NCI-H510A (cell line): Measurements from ENCODE around the gene TOMM6.
"Not testable (repeated sequence)": the region's sequence is repeated elsewhere in the genome, so short reads cannot be mapped to it uniquely, and the experiment has no call there.

ENCODE experiments used
- DNase-seq: peaks from one replicate; lab custom pipeline; 2025; lab: John Stamatoyannopoulos, UW

Gene TOMM6

DNA sequence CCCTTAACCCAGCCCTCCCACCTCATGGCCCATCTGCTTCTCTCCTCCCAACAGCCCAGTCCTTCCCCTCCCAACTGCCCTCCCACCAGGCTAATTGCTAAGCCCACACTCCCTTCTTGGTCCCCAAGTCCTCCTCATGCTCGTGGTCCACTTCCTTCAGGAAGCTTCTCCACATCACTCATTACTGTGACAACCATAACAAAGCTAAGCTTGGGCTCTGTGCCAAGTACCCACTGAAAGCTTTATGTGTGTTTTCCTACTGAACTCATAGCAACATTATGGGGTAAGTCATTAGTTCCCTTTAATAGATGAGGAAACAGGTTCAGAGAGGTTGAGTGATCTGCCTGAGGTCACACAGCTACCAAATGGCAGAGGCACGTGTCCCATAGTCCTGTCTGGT, 24.0 kb upstream of the TOMM6 start:
- DNase-seq, result no peak

DNA sequence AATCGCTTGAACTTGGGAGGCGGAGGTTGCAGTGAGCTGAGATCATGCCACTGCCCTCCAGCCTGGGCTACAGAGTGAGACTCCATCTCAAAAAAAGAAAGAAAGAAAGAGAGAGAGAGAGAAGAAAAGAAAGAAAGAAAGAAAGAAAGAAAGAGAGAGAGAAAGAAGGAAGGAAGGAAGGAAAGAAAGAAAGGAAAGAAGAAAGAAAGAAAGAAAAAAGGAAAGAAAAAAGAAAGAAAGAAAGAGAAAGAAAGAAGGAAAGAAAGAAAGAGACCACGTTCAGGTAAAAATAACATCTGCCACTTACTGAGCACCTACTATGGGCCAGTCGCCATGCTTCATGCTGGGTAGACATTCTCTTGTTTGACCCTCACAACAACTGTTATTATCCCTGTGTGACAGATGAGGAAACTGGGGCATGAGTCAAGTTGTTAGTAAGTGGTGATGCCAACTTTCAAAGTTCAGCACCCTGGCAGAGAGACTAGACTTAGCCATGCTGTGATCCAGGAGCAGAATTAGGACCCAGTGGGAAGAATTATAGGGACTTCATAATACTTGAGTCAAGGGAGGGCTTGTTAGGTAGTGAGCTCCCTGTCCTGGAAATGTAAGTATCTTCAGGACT, 21.3 kb upstream of the TOMM6 start:
- not testable (repeated sequence) for DNase-seq

DNA sequence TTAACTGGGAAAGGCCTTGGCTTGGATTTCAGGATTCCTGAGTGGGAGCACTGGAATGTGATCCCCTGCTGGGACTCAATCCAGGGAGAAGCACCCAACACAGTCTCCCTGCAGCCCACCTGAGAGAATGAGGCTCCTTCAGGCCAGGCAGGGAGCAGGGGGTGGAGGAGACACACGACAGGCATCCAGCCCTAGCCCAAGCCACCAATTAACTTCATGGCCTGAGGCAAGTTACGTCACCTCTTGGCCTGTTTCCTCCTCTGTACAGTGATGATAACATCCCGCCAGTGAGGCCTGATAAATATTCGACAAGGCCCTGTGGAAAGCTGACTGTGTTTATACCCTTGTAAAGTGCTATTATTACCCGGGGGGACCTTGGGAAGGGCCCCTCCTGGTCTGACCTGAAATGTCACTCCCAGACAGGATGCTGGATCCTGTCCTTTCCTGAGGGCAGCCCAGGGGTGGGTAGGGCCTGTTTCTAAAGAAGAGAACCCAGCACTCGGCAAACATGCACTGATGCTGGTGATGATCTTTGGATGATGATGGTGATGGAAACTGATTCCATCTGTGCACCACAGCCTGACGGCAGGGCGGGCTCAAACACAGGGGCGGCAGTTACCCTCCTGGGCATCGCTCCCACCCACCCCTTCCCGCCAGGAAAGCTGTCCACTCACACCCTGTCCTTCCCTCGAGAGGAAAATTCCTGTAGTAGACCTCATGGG, 20.2 kb upstream of the TOMM6 start:
- DNase-seq, result no peak

DNA sequence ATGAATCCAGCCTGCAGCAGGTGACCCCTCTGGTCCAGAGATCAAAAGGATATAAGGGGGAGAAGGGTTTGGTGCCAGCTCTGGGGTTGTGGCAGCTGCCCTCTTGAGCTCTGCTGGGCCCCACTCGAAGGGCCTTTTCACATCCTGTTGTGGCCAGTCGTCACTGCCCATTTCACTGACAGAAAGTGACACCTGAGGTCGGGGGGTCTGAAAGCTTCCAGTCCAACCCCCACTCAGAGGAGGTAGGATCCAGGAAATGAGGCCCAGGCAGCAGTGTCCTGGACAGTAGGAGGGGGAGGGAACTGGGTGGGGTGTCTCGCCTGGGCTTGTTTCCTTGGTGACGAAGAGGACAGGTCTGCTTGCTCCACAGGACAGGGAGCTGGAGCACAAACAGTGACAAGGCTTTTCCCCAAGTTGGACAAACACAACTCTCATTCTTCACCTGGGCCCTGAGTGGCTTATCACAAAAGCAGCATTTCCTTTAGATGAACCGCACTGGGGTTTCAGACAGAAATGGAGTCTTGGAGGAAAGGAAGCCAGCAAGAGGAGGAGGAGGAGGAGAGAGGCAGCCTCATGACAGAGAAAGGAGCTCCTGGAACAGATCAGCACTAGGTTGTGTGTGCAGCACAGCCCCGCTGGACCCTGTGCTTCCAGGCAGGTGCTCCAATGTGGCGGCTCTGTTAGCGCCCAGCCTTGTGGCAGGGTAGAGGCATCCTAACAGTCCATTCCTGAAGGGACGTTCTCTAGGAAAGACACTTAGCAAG, 18.8 kb upstream of the TOMM6 start:
- peak; percentile 72 for DNase-seq

DNA sequence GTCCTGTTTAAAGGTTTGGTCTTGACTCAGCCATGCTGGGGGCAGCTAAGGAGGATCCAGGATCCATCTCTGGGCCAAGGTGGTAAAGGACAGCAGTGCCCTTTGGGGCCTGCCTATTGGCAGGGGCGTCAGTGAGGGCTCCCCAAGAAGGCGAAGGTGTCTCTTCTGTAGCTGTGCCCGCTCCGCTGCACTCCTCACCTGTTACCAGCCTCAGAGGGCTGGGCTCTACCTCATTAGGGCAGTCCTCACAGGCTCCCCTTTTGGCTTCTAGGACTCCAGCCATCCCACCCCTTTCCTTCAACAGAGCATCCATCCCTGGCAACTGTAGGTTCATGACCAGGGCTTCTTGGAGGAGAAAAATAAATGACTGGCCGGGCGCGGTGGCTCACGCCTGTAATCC, 18.1 kb upstream of the TOMM6 start:
- DNase-seq, result no peak

DNA sequence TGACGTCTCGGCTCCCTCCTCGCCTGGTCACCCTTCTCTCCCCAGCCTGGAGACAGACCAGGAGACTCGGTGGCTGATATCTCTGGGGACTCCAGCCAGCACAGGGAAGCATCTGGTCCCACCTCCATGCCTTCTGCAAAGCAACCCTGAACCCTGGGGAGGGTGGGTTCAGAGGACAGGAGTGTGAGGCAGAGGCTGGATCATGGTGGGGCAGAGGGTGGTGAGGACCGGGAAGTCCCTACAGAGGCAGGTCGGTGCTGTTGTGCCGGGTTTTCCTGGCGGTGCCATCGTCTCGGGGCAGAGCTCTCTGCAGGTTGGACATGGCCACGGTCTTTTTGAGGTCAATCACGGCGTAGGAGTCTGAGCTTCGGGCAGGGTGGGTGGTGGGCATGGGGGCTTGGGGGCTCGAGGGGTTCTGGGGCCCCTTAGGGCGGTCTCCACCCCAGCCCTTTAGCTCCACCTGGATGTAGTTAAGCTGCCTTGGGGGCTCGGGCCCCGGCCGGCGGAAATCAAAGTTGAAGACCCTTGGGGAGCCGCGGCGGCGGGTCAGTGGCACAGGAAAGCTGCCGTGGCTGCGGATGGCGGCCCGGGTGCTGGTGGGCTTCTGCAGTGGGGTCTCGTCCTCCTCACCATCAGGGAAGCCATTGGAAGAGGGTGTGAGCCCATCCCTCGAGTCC, 17.0 kb upstream of the TOMM6 start:
- no peak for DNase-seq

DNA sequence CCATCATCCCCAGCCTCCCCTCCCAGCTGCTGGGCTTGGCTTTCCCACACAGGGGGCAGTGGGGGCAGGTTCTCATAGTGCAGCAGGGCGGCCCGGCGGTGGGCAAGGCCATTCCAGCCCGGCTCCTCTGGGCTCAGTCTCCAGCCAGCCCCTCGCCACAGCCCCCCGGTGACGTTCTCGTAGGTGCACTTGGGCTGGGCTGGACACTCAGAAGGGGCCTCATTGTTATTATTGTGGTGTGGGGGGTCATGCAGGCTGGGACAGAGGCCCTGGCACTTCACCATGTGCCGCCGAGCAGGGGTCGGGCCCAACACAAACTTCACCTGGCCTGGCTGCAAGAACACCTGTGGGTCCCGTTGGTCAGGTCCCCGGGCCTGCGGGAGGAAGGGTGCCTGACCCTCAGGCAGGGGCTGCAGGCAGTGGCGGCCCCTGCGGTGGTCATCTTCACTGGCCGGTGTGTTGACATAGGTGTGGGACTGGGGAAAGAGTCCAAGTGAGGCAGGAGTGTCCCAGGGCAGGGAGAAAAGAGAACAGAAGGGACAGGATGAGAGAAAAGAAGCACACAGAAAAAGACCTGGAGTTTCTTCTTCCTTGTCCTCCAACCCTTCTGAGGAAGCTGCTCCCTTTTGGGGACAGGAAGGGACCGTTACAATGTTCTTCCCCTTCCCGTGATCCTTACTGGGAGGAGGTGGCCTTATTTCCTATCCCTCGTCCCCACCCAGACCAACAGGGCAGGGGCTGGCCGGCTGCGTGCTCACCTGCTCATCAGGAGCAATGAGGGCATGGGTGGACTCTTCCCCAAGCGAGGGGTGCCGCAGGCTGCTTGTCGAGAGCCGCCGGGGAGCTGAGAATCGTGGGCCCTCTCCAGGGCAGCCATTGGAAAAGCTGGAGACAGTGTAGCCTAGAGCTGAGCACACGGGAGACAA, 16.2 kb upstream of the TOMM6 start:
- DNase-seq, result no peak

DNA sequence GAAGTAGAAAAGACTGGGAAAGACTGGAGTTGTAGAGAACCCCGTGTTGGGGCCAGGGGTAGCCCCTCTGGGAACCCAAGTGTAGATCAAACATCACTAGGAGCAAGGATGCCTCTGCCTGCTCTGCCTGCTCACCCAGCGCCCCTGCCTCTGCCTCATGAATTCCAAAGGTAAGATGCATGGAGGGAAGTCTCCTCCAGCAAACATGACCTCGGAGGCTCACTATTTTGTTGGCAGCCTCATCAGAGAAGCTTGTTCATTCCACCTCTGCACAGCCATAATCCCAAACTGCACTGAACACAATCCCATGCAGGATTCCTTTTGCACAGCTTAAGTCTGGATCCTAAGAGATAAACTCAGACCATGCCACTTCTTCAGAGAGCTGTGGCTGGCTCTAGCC, 12.7 kb upstream of the TOMM6 start:
- no peak for DNase-seq

DNA sequence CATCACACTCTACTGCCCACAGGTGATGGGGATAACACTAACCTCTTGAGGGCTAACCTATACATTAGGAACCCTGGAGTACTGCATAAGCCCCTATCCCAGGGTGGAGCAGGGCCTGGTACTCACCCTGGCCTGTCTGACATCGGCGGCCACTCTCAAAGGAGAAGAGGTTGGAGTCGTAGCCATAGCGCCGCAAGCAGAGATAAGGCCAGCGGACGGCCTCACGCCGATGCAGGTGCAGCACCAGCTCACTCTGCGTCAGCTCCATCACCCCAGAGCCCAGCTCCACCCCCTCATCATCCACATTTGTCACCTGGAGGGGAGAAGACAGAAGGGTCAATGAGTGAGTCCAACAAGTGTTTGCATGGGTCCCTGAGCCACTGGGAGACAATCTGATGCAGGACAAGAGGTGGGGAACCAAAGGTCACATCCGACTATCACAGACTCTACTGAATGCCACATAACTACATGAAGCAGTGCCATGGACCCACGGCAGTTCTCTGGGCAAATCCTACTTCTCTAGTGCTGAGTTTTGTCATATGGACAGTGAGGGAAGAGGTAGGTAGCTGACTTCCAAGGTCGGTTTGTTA, 12.1 kb upstream of the TOMM6 start:
- no peak for DNase-seq

DNA sequence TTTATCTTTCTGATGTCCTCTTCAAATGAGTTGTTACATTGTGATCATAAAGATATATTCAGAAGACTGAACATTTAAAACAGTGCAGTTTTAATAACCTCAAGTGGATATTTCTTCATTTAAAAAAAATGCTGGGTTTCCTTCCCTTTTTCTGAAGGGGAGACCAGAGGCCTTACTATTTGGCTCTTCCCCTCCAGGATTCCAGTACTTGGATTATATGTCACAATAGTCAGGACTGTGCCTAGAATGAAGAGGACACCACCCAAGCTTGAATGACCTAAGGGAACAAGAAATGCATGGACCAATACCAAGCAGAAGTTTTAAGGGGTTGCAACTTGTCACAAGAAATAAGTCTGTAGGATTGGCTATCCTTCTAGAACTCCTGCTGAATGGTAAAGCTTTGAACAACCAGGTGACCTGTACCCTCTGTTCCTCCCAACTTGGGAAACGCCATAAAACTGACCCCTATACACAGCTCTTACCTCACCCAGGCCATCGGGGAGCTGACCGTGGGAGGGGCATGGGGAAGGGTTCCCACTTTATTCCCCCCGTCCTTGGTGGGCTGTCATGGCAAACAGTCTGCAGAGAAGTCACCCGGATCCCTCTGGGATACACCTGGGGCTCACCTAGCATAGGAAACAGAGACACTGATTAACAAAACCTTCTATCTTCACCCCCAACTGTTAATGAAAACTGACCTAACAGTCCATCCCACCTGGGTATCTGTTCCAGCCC, 9.8 kb upstream of the TOMM6 start:
- no peak for DNase-seq

DNA sequence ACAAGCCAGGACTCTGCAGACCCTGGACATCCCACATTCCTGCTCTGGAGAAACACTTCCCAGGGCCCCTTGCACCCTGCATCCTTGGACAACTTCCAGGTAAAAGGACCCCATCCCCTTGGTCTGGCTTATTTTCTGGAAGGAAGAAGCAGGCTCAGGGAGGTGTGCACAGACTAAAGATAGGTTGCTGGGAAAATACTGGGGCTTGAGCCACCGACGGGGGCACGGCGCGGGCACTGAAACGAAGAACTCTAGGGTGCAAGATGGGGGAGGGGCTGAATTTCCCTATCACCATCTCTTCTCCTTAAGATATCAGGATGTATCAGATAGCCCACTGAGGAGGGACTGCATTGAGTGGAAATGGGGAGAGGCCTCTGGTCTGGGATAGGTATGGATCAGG, 8.6 kb upstream of the TOMM6 start:
- no peak for DNase-seq

DNA sequence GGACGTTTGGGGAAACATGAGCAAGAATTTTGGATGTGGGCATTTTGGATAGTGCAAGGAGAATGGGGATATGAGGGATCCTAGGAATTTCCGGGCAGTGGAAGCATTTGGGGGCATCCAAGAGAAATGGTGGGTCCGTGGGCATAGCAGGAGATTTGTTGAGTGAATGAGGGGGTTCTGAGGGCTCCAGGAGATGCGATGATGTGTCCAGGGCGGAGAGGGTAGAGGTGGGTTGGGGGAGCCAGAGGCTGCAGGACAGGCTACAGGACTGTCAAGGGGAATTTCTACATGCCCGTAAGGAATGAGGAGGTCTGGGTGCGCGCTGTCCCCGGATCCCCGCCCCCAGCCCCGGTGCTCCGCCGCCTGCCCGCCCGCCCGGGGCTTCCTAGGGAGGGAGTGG, 8.2 kb upstream of the TOMM6 start:
- no peak for DNase-seq

DNA sequence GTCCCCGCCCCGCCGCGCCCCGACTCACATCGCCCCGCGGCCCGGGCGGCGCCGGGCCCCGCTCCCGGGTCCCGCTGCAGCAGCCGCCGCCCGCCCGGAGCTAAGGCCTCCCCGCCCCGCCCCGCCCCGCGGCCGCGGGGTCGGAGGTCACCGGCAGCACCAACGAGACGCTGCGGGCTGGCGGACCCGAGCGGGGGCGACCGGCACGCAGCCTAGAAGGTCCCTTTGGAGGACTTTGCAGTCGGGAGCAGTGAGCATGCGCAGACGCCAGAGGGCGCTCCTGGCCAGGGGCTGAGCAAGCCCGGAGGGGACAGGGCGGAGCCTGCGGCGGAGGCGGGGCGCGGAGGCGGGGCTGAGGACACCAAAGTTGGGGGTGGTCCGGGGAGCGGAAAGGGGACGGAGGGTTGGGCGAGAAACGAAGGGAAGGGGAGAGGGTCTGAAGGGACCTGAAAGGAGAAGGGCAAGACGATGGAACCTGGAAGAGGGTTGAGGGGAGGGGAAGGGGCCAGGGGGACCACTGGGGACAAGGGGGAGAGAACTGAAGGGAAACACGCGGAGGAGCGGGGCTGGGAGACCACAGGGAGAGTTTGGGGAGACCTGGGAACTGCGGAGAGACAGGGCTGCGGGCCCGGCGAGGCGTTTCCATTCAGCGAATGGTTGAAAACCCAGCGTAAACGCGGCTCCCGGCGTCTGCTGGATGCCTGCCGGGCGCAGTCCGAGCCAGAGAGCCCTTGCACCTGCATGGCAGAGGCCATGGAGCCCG, 7.5 kb upstream of the TOMM6 start, which contains the start of gene FRS3:
Gene FRS3 (minus strand): TSS at position 113 of the 763 bp plus-strand sequence. CDS start 2,913 bp downstream, outside the sequence.
- peak; percentile 86 for DNase-seq

DNA sequence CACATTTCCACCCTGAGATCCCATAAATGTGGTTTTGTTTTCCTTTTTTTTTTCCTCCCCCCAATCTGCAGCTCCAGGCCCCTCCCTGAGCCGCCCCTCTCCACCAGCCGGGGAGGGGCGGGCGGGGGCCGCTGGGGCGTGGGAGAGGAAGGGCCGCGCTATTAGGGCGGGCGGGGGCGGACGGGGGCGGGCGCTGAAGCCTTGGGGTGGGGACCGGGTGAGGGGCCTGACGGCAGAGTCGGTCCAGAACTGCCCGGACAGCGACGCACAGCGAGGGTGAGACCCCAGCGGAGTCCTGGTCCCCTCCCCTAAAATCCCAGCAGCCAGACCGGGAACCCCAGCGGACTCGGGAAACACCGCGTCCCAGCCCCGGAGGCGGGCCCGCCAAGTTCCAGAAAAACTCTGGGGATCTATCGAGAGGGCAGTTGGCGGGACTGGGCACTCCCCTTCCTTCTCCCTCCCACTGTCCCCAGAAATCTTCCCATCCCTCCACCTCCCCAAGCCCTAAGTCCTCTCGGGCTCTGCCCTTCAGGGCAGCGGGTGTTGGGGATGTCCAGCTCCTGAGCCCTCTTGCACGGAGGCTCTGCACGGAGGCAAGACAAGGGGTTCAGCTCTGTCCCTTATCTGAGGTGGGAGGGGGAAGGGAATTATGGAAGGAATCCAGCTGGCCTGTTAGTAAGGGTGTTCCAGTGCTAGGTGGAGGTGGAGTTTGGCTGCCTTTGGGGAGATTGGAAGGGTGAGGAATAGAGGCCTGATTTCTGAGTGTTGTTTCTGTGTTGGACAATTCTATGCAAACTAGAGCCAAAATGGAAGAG, 6.7 kb upstream of the TOMM6 start, which contains the start of gene PRICKLE4:
Gene PRICKLE4 (plus strand): TSS at position 232 of the 815 bp plus-strand sequence. CDS start 2,692 bp downstream, outside the sequence.
- DNase-seq, result no peak

DNA sequence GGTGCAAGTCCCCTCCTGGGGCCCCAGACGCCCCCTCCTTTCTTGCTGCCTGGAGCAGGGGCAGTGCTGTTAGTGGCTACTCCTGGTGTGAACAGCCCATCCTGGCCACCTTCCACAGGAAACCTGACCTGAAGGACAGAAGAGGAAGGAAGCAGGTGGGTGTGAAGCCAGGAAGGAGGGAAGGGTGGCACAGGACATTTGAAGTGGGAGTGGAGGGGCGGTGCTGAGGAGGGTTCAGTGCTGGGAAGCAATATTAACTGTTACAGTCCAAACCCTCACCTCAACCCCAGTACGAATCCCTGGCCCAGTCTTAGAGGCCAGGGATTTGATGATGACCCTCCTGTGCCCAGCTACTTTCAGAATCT, 6.1 kb upstream of the TOMM6 start:
- peak; percentile 20 for DNase-seq

DNA sequence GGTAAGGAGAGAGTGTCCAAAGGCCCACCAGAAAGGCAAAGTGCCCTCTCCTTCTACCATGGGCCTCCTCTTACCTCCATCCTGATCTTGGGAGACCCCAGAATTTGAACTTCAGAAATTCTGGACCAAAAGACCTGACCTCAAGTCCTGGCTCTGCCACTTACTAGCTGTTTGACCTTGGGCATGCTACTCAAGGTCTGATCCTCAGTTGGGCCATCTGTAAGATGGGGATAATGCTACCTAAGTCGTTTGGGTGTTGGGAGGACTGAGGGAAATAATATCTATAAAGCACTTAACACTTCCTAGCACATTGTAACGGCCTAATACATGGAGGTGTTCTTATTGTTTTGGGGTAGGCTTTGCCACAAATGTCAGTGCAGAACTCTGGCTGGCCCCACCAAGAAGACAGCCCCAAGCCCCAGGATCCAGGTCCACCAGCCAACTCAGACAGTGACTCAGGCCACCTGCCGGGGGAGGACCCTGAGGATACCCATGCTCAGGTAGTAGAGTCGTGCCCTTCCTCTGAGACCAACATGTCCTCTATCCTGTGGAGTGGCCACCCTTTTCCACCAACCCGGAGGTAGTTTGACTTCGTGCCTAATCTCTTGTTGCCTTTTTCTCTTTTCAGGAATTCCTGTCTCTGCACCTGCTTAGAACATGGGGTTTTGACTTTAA, 4.3 kb upstream of the TOMM6 start:
- no peak for DNase-seq

DNA sequence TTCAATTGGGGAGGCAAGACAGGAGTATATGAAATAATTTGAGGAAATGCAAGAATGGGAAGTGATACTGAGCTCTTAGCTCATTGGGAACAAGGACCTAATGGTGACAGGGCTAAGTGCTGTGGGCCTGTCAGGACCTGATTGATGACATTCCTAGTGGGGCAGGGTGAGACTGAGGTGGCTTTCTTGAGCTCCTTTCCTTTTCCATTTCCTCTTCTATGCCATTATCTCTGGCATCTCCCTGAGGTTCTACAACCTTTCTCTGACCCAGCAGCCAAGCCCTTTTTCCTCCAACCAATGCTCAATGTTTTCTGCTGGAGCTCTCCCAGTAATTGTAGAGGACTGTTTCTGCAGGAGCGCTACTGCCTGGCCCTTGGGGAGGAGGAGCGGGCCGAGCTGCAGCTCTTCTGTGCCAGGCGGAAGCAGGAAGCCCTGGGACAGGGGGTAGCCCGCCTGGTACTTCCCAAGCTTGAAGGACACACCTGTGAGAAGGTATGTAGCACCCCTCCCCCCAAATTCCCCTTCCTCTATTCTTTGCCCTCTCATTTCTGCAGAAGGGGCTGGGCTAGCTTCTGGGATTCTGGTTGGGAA, 2.8 kb upstream of the TOMM6 start:
- no peak for DNase-seq

DNA sequence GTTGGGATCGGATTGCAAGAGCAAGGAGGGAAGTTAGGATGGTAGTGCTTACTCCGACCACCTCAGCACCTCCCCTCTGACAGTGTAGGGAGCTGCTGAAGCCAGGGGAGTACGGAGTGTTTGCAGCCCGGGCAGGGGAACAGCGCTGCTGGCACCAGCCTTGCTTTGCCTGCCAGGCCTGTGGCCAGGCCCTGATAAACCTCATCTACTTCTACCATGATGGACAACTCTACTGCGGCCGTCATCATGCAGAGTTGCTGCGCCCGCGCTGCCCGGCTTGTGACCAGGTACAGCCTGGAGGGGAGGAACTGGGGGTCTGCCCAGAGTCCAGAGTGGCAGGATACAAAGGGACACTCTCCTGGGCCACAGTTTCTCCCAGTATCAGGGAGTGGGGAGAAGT, 2.2 kb upstream of the TOMM6 start:
- no peak for DNase-seq
